ENCODE measurements around the gene AVPR2.

DNA sequence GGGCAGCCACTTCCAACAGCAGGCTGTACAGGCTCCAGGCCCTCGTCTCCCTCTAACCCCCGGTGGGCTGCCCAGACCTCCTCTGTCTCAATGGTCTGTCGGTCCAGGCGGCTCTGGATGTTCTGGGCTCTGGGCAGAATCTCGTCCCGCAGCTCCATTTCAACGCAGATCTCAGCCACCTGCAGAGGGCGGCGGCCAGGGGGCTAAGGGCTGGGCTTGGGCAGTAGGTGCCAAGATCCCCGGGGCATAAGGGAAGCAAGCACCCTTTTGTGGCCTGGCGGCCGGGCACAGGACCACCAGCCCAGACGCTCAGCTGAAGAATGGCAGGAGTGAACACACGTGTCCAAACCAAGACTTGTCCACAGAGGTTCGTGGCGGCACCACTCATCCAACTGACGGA lies 9.2 kb downstream of the AVPR2 start:
- no peak for TF ChIP-seq CTCF (conservative IDR thresholded peaks at IDR 0.05; ENCODE audit: low read depth, low read length)
- no peak for TF ChIP-seq EZH2 (IDR thresholded peaks at IDR 0.05; ENCODE audit: low read length, unreplicated experiment)
- TF ChIP-seq EZH2phosphoT487 (IDR thresholded peaks at IDR 0.05; ENCODE audit: borderline replicate concordance, low read length): no peak
